Neuronal stem cell (in vitro differentiated cells): Measurements from ENCODE around the gene WFDC12.

Experiments used
- DNase-seq: peaks from one replicate; pipeline ENCODE4 v3.0.0-alpha.2; 2013; ENCODE audit warnings: low spot score
- H2AFZ ChIP-seq: one replicate; pipeline ENCODE4 v1.6.1; 2013; ENCODE audit warnings: mild to moderate bottlenecking, low read length, inconsistent platforms
- H2AK5ac ChIP-seq: 2 replicates; pipeline ENCODE4 v1.6.1; 2013; ENCODE audit warnings: low read depth, mild to moderate bottlenecking, inconsistent platforms, low read length, moderate library complexity, mixed read lengths
- H2BK120ac ChIP-seq: 2 replicates; pipeline ENCODE4 v1.6.1; 2013; ENCODE audit warnings: low read depth, mild to moderate bottlenecking, inconsistent platforms, low read length, moderate library complexity, mixed read lengths
- H2BK12ac ChIP-seq: one replicate; pipeline ENCODE4 v1.6.1; 2013; ENCODE audit warnings: low read length, inconsistent platforms
- H2BK15ac ChIP-seq: 2 replicates; pipeline ENCODE4 v1.6.1; 2013; ENCODE audit warnings: mild to moderate bottlenecking, low read length, inconsistent platforms, mixed read lengths
- H2BK5ac ChIP-seq: one replicate; pipeline ENCODE4 v1.6.1; 2013; ENCODE audit warnings: inconsistent platforms, mild to moderate bottlenecking, low read length, moderate library complexity
- H3K14ac ChIP-seq: one replicate; pipeline ENCODE4 v1.6.1; 2013; ENCODE audit warnings: low read length, inconsistent platforms
- H3K18ac ChIP-seq: 2 replicates; pipeline ENCODE4 v1.6.1; 2013; ENCODE audit warnings: low read length, inconsistent platforms
- H3K23ac ChIP-seq: 2 replicates; pipeline ENCODE4 v1.6.1; 2013; ENCODE audit warnings: low read depth, mild to moderate bottlenecking, mixed read lengths, low read length, inconsistent platforms; ENCODE audit not compliant: poor library complexity
- H3K27ac ChIP-seq: replicated peaks from 3 replicates; pipeline ENCODE4 v1.5.1; 2013; ENCODE audit warnings: low read length, inconsistent platforms
- H3K27me3 ChIP-seq, 3 experiments: 2 replicates each; pipeline ENCODE4 v1.6.1; 2013; ENCODE audit warnings: low read length in 3 of 3, mild to moderate bottlenecking in 2 of 3, inconsistent platforms in 1 of 3, low read depth in 1 of 3, mixed read lengths in 1 of 3, moderate library complexity in 1 of 3; ENCODE audit not compliant: control insufficient read depth in 3 of 3, insufficient read depth in 3 of 3
- H3K36me3 ChIP-seq, 2 donors: replicated peaks in 1 of 2; 2 replicates each; pipeline ENCODE4 v1.6.1; 2013; ENCODE audit warnings: low read length in 2 of 2; ENCODE audit not compliant: control insufficient read depth in 2 of 2, insufficient read depth in 2 of 2
- H3K4ac ChIP-seq: 2 replicates; pipeline ENCODE4 v1.6.1; 2013; ENCODE audit warnings: inconsistent platforms, mild to moderate bottlenecking, low read length, moderate library complexity
- H3K4me1 ChIP-seq, 2 donors: 1 replicate in 1 of 2; 2 replicates in 1 of 2; pipeline ENCODE4 v1.6.1; 2013; ENCODE audit warnings: low read length in 2 of 2, low read depth in 1 of 2; ENCODE audit not compliant: control insufficient read depth in 2 of 2, insufficient read depth in 1 of 2
- H3K4me2 ChIP-seq: one replicate; pipeline ENCODE4 v1.6.1; 2013; ENCODE audit warnings: mild to moderate bottlenecking, low read length, inconsistent platforms; ENCODE audit not compliant: insufficient read depth, poor library complexity, severe bottlenecking
- H3K4me3 ChIP-seq, 2 donors: 2 replicates each; pipeline ENCODE4 v1.5.1; 2013; ENCODE audit warnings: low read length in 2 of 2, mild to moderate bottlenecking in 2 of 2, inconsistent platforms in 1 of 2, moderate library complexity in 1 of 2
- H3K79me1 ChIP-seq: one replicate; pipeline ENCODE4 v1.6.1; 2013; ENCODE audit warnings: low read depth, mild to moderate bottlenecking, inconsistent platforms, low read length, moderate library complexity
- H3K9ac ChIP-seq: one replicate; pipeline ENCODE4 v1.6.1; 2013; ENCODE audit warnings: mild to moderate bottlenecking, low read depth, low read length, inconsistent platforms; ENCODE audit not compliant: poor library complexity
- H3K9me3 ChIP-seq, 2 donors: replicated peaks in 1 of 2; 2 replicates each; pipeline versions ENCODE3 to v1.6.1; 2013; ENCODE audit warnings: low read length in 2 of 2, mild to moderate bottlenecking in 2 of 2, inconsistent platforms in 1 of 2, low read depth in 1 of 2, mixed read lengths in 1 of 2, moderate library complexity in 1 of 2; ENCODE audit not compliant: control insufficient read depth in 2 of 2, insufficient read depth in 1 of 2
- H4K8ac ChIP-seq: one replicate; pipeline ENCODE4 v1.6.1; 2013; ENCODE audit warnings: low read depth, mild to moderate bottlenecking, inconsistent platforms, low read length, moderate library complexity
- H4K91ac ChIP-seq: one replicate; pipeline ENCODE4 v1.6.1; 2013; ENCODE audit warnings: low read length, low read depth, mild to moderate bottlenecking, inconsistent platforms; ENCODE audit not compliant: poor library complexity
- WGBS, 2 donors: extraction: QIAGEN DNeasy Blood & Tissue Kit; methylation state at CpG; one replicate each; pipeline ENCODE4 v1.1.7; 2013; ENCODE audit warnings: missing lambda C conversion rate in 2 of 2, mixed read lengths in 1 of 2; ENCODE audit not compliant: insufficient read length in 2 of 2, insufficient replicate concordance in 1 of 2; ENCODE audit errors: extremely low coverage in 2 of 2; 5-methylcytosine and 5-hydroxymethylcytosine counted together

Gene WFDC12

GRCh38 chr20:45088247-45088646 is 36.0 kb downstream of the WFDC12 start:
- no peaks in the 10 kb centered on the region for H3K9me3 ChIP-seq
- no peak overlapping the region for H3K4ac ChIP-seq
- no peak overlapping the region for H4K8ac ChIP-seq
- H3K4me2 ChIP-seq, result no peak overlapping the region
- H3K36me3 ChIP-seq, result no peaks in the 10 kb centered on the region
- H3K4me1 ChIP-seq, result no peaks in the 10 kb centered on the region
- no peaks in the 10 kb centered on the region for H3K27me3 ChIP-seq
- no peak overlapping the region for H2BK15ac ChIP-seq
- DNase-seq, result no peak
- no peak overlapping the region for H4K91ac ChIP-seq
- no peak overlapping the region for H3K4me3 ChIP-seq
- H2BK12ac ChIP-seq, result no peak overlapping the region
- H2BK120ac ChIP-seq, result no peak overlapping the region
- H3K79me1 ChIP-seq, result no peaks in the 10 kb centered on the region
- no peak overlapping the region for H3K18ac ChIP-seq
- H3K14ac ChIP-seq, result no peak overlapping the region
- H2AFZ ChIP-seq, result no peak overlapping the region
- no peak overlapping the region for H3K27ac ChIP-seq
- no peak overlapping the region for H3K9ac ChIP-seq
- H3K23ac ChIP-seq, result no peak overlapping the region
- WGBS, 2 donors, result no CpG with 5 or more reads among the region's 7 CpGs
- no peak overlapping the region for H2AK5ac ChIP-seq
- no peak overlapping the region for H2BK5ac ChIP-seq

- Histone ChIP-seq H3K18ac (no peak overlapping the region), H3K4me2 (no peak overlapping the region), H3K27ac (no peak overlapping the region), H3K23ac (no peak overlapping the region), H3K36me3 (peaks cover 0 to 2% of the 10 kb centered on the region in 2 donors), H3K79me1 (no peaks in the 10 kb centered on the region), H4K8ac (no peak overlapping the region), H3K14ac (no peak overlapping the region), H2AFZ (no peak overlapping the region), H3K4me1 (no peaks in the 10 kb centered on the region), H3K9me3 (peaks cover 1 to 3% of the 10 kb centered on the region in 2 donors), H3K4me3 (no peak overlapping the region), H4K91ac (no peak overlapping the region), H2BK12ac (no peak overlapping the region), H3K27me3 (no peaks in the 10 kb centered on the region), H2BK15ac (no peak overlapping the region), H3K4ac (no peak overlapping the region), H2BK5ac (no peak overlapping the region), H2BK120ac (no peak overlapping the region), H3K9ac (no peak overlapping the region), H2AK5ac (no peak overlapping the region)
- no CpG with 5 or more reads among the region's 1 CpG for WGBS, 2 donors
- DNase-seq, result no peak
These were observed 36.5 kb downstream of the WFDC12 start for GRCh38 chr20:45087814-45088213.

- Histone ChIP-seq H3K4me1 (no peaks in the 10 kb centered on the region), H3K14ac (no peak overlapping the region), H3K9ac (no peak overlapping the region), H2BK15ac (no peak overlapping the region), H3K9me3 (peaks cover 3 to 9% of the 10 kb centered on the region in 2 donors), H3K27me3 (no peaks in the 10 kb centered on the region), H2BK12ac (no peak overlapping the region), H3K4me2 (no peak overlapping the region), H3K23ac (no peak overlapping the region), H4K8ac (no peak overlapping the region), H2AK5ac (no peak overlapping the region), H3K4ac (no peak overlapping the region), H3K36me3 (peaks cover 0 to 8% of the 10 kb centered on the region in 2 donors), H2BK120ac (no peak overlapping the region), H3K4me3 (no peak overlapping the region), H3K79me1 (no peaks in the 10 kb centered on the region), H4K91ac (no peak overlapping the region), H3K27ac (no peak overlapping the region), H2BK5ac (no peak overlapping the region), H3K18ac (no peak overlapping the region), H2AFZ (no peak overlapping the region)
- DNase-seq, result no peak
- no CpG with 5 or more reads among the region's 3 CpGs for WGBS, 2 donors
These were observed 37.0 kb downstream of the WFDC12 start for GRCh38 chr20:45087097-45087790.

DNA sequence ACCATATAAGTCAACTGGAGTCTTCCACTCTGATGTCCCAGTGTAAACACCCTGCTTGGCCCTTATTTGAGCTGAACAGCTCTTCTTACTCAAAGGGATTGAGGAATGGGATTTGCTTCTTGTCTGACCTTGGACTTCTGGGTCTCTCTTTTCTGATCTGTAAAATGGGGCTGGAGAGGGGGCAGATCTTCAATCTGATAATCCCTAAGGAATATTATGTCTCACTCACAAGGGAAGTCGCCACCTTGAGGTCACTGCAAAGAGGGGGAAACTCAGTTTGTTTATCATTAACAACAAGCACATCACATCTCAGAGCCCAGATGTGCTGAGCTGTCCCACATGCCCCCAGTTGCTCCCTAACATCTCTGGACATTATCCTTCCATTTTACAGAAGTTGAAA is 38.4 kb downstream of the WFDC12 start:
- Histone ChIP-seq H3K4ac (no peak overlapping the region), H3K18ac (no peak overlapping the region), H3K27me3 (no peaks in the 10 kb centered on the region), H2AK5ac (no peak overlapping the region), H3K36me3 (peaks cover 2 to 20% of the 10 kb centered on the region in 2 donors), H3K9ac (no peak overlapping the region), H3K14ac (no peak overlapping the region), H3K4me1 (no peaks in the 10 kb centered on the region), H2AFZ (no peak overlapping the region), H3K27ac (no peak overlapping the region), H2BK120ac (no peak overlapping the region), H3K4me2 (no peak overlapping the region), H2BK15ac (no peak overlapping the region), H4K8ac (no peak overlapping the region), H3K4me3 (no peak overlapping the region), H3K9me3 (peaks cover 3 to 10% of the 10 kb centered on the region in 2 donors), H3K23ac (no peak overlapping the region), H3K79me1 (no peaks in the 10 kb centered on the region), H2BK12ac (no peak overlapping the region), H4K91ac (no peak overlapping the region), H2BK5ac (no peak overlapping the region)
- WGBS, 2 donors, result no CpG with 5 or more reads among the region's 1 CpG
- no peak for DNase-seq
